H9 (cell line): ENCODE results near the gene GLIS2. TPM values are rescaled to one million over a fixed set of nuclear protein-coding genes. Genes with fewer than 3 reads are reported as not detected.

ENCODE experiments used
- DNase-seq: peaks from one replicate; pipeline ENCODE4 v3.0.0-alpha.2; 2017
- H2AFZ ChIP-seq: one replicate; pipeline ENCODE4 v1.6.1; 2013; ENCODE audit warnings: mild to moderate bottlenecking, low read length, control low read depth, moderate library complexity
- H2AK5ac ChIP-seq: 2 replicates; pipeline ENCODE4 v1.6.1; 2013; ENCODE audit warnings: low read length, control low read depth, mixed read lengths; ENCODE audit not compliant: insufficient read length
- H2BK120ac ChIP-seq: one replicate; pipeline ENCODE4 v1.6.1; 2013; ENCODE audit warnings: low read depth, mild to moderate bottlenecking, low read length, control low read depth, inconsistent platforms; ENCODE audit not compliant: poor library complexity, severe bottlenecking
- H2BK12ac ChIP-seq: 2 replicates; pipeline ENCODE4 v1.6.1; 2013; ENCODE audit warnings: low read length, control low read depth, mixed read lengths, low read depth; ENCODE audit not compliant: insufficient read length
- H2BK15ac ChIP-seq: 2 replicates; pipeline ENCODE4 v1.6.1; 2013; ENCODE audit warnings: low read depth, low read length, control low read depth
- H2BK20ac ChIP-seq: one replicate; pipeline ENCODE4 v1.6.1; 2013; ENCODE audit warnings: low read depth, mild to moderate bottlenecking, low read length, control low read depth, inconsistent platforms; ENCODE audit not compliant: poor library complexity, severe bottlenecking
- H2BK5ac ChIP-seq: 2 replicates; pipeline ENCODE4 v1.6.1; 2013; ENCODE audit warnings: low read length, control low read depth, mixed read lengths; ENCODE audit not compliant: insufficient read length
- H3K14ac ChIP-seq: 2 replicates; pipeline ENCODE4 v1.6.1; 2013; ENCODE audit warnings: low read length, control low read depth; ENCODE audit not compliant: insufficient read depth
- H3K18ac ChIP-seq: 2 replicates; pipeline ENCODE4 v1.6.1; 2013; ENCODE audit warnings: low read depth, mild to moderate bottlenecking, mixed read lengths, low read length, control low read depth; ENCODE audit not compliant: insufficient read length
- H3K23ac ChIP-seq: 2 replicates; pipeline ENCODE4 v1.6.1; 2013; ENCODE audit warnings: low read length, control low read depth, mixed read lengths, low read depth; ENCODE audit not compliant: insufficient read length
- H3K23me2 ChIP-seq: 2 replicates; pipeline ENCODE4 v1.6.1; 2013; ENCODE audit warnings: low read depth, mild to moderate bottlenecking, mixed read lengths, low read length, control low read depth; ENCODE audit not compliant: insufficient read length, poor library complexity, severe bottlenecking
- H3K27ac ChIP-seq: 2 replicates; pipeline ENCODE4 v1.5.1; 2013; ENCODE audit warnings: low read length, control low read depth, mixed read lengths, low read depth; ENCODE audit not compliant: insufficient read length
- H3K27me3 ChIP-seq: 2 replicates; pipeline ENCODE4 v1.6.1; 2013; ENCODE audit warnings: low read length, control low read depth, inconsistent platforms; ENCODE audit not compliant: insufficient read depth
- H3K4ac ChIP-seq: 2 replicates; pipeline ENCODE4 v1.6.1; 2013; ENCODE audit warnings: low read depth, mild to moderate bottlenecking, control low read depth, inconsistent platforms, low read length, moderate library complexity
- H3K4me1 ChIP-seq: 2 replicates; pipeline ENCODE4 v1.6.1; 2013; ENCODE audit warnings: low read length, control low read depth, inconsistent platforms; ENCODE audit not compliant: insufficient read depth
- H3K4me2 ChIP-seq: 2 replicates; pipeline ENCODE4 v1.6.1; 2013; ENCODE audit warnings: low read length, control low read depth, mixed read lengths; ENCODE audit not compliant: insufficient read length, insufficient read depth
- H3K56ac ChIP-seq: 2 replicates; pipeline ENCODE4 v1.6.1; 2013; ENCODE audit warnings: low read depth, mild to moderate bottlenecking, mixed read lengths, low read length, control low read depth; ENCODE audit not compliant: insufficient read length
- H3K79me1 ChIP-seq: 2 replicates; pipeline ENCODE4 v1.6.1; 2013; ENCODE audit warnings: low read depth, mild to moderate bottlenecking, moderate library complexity, low read length, control low read depth, inconsistent platforms; ENCODE audit not compliant: insufficient read depth, poor library complexity, severe bottlenecking
- H3K79me2 ChIP-seq: 2 replicates; pipeline ENCODE4 v1.6.1; 2013; ENCODE audit warnings: low read length, control low read depth, inconsistent platforms; ENCODE audit not compliant: insufficient read depth
- H3K9ac ChIP-seq: 2 replicates; pipeline ENCODE4 v1.6.1; 2013; ENCODE audit warnings: low read length, control low read depth, mixed read lengths; ENCODE audit not compliant: insufficient read length; ENCODE audit errors: extremely low read depth
- H3K9me3 ChIP-seq: one replicate; pipeline ENCODE4 v1.6.1; 2013; ENCODE audit warnings: low read depth, low read length, inconsistent platforms; ENCODE audit not compliant: control insufficient read depth
- H3T11ph ChIP-seq: one replicate; pipeline ENCODE4 v1.6.1; 2013; ENCODE audit warnings: mild to moderate bottlenecking, low read length, control low read depth, inconsistent platforms
- H4K20me1 ChIP-seq: one replicate; pipeline ENCODE4 v1.6.1; 2013; ENCODE audit not compliant: control insufficient read depth, insufficient read length, insufficient read depth
- H4K5ac ChIP-seq: 2 replicates; pipeline ENCODE4 v1.6.1; 2013; ENCODE audit warnings: low read depth, mild to moderate bottlenecking, mixed read lengths, low read length, control low read depth; ENCODE audit not compliant: insufficient read length
- H4K8ac ChIP-seq: replicated peaks from 2 replicates; pipeline ENCODE4 v1.6.1; 2013; ENCODE audit warnings: low read length, control low read depth, mixed read lengths, low read depth; ENCODE audit not compliant: insufficient read length
- H4K91ac ChIP-seq: 2 replicates; pipeline ENCODE4 v1.6.1; 2013; ENCODE audit warnings: low read depth, mild to moderate bottlenecking, moderate library complexity, mixed read lengths, low read length, control low read depth; ENCODE audit not compliant: insufficient read length
- H3K27ac Mint-ChIP-seq, 3 experiments: 2 replicates in 2 of 3; 3 replicates in 1 of 3; pipeline ENCODE4 v1.8.0; 2020 to 2021; ENCODE audit warnings: mixed read lengths in 3 of 3, mild to moderate bottlenecking in 1 of 3, moderate library complexity in 1 of 3
- H3K27me3 Mint-ChIP-seq: 2 replicates; pipeline ENCODE4 v1.8.0; 2021; ENCODE audit warnings: low read depth, mild to moderate bottlenecking, moderate library complexity, mixed read lengths
- H3K36me3 Mint-ChIP-seq, 3 experiments: 2 replicates in 2 of 3; 3 replicates in 1 of 3; pipeline ENCODE4 v1.8.0; 2020 to 2021; ENCODE audit warnings: low read depth in 3 of 3, mixed read lengths in 3 of 3; ENCODE audit not compliant: insufficient read depth in 1 of 3
- H3K4me1 Mint-ChIP-seq, 2 experiments: 2 replicates each; pipeline ENCODE4 v1.8.0; 2020; ENCODE audit warnings: mixed read lengths in 2 of 2
- H3K4me3 Mint-ChIP-seq, 2 experiments: 2 replicates in 1 of 2; 3 replicates in 1 of 2; pipeline ENCODE4 v1.8.0; 2020 to 2021; ENCODE audit warnings: mild to moderate bottlenecking in 2 of 2, mixed read lengths in 2 of 2, moderate library complexity in 1 of 2
- H3K9me3 Mint-ChIP-seq, 2 experiments: 2 replicates in 1 of 2; 3 replicates in 1 of 2; pipeline ENCODE4 v1.8.0; 2020; ENCODE audit warnings: mild to moderate bottlenecking in 2 of 2, mixed read lengths in 2 of 2, moderate library complexity in 1 of 2
- CTCF ChIP-seq: fragments of 200-600 bp; sonication (generic); conservative IDR thresholded peaks from 3 replicates; pipeline ENCODE4 v1.8.0; 2021; ENCODE audit warnings: antibody characterized with exemption, mild to moderate bottlenecking
- WGBS: extraction: QIAGEN DNeasy Blood & Tissue Kit; methylation state at CpG from one replicate; pipeline ENCODE4 v1.1.7; 2013; ENCODE audit warnings: missing lambda C conversion rate, low lambda C conversion rate, mixed read lengths; ENCODE audit not compliant: insufficient read length; ENCODE audit errors: extremely low coverage; 5-methylcytosine and 5-hydroxymethylcytosine counted together
- total RNA-seq: library from RNA; stranded (reverse); gene quantifications from 2 replicates; pipeline ENCODE4 v1.2.1, GENCODE V29; 2021

Gene GLIS2
- total RNA-seq, 1 experiment from 2014 or later: 14.3 TPM

- H3K27me3 ChIP-seq: no peaks in the 10 kb centered on the region
- Mint-ChIP-seq H3K9me3 (no peaks in the 10 kb centered on the region), H3K36me3 (no peaks in the 10 kb centered on the region; a peak in 1 of 7 replicates), H3K4me3 (no peak overlapping the region), H3K27ac (no peak overlapping the region), H3K27me3 (no peaks in the 10 kb centered on the region), H3K4me1 (peaks cover 3 to 5% of the 10 kb centered on the region in 2 experiments; a peak in 3 of 4 replicates)
- no peak overlapping the region for H4K91ac ChIP-seq
- no peak overlapping the region for H3K4ac ChIP-seq
- H3K23me2 ChIP-seq: no peaks in the 10 kb centered on the region
- no peak overlapping the region for H2BK120ac ChIP-seq
- no peaks in the 10 kb centered on the region for H3K79me2 ChIP-seq
- no peak overlapping the region for H2BK20ac ChIP-seq
- H3K9ac ChIP-seq: no peak overlapping the region
- no peak overlapping the region for H3K18ac ChIP-seq
- no peak overlapping the region for H2BK12ac ChIP-seq
- no peak overlapping the region for H3K27ac ChIP-seq
- H2BK15ac ChIP-seq: no peak overlapping the region
- no peak overlapping the region for H3K56ac ChIP-seq
- WGBS: no CpG with 5 or more reads among the region's 5 CpGs
- H2BK5ac ChIP-seq: no peak overlapping the region
- H3T11ph ChIP-seq: no peak overlapping the region
- no peaks in the 10 kb centered on the region for H3K4me1 ChIP-seq
- H3K9me3 ChIP-seq: no peaks in the 10 kb centered on the region
- no peak for DNase-seq
- no peak overlapping the region for H2AFZ ChIP-seq
- H3K14ac ChIP-seq: no peak overlapping the region; the same call in 1 of the 2 replicates
- no peak overlapping the region for H4K8ac ChIP-seq
- H3K79me1 ChIP-seq: no peaks in the 10 kb centered on the region
- no peak overlapping the region for H3K23ac ChIP-seq
- no peak overlapping the region for H3K4me2 ChIP-seq
- no peak overlapping the region for H4K5ac ChIP-seq
- H4K20me1 ChIP-seq: no peaks in the 10 kb centered on the region
- H2AK5ac ChIP-seq: no peak overlapping the region
- TF ChIP-seq CTCF: no peak
These were observed 51.6 kb downstream of the GLIS2 start for GRCh38 chr16:4367393-4367856.
